Measurements from ENCODE around the gene PCOLCE2.

PCOLCE2 gene

DNA sequence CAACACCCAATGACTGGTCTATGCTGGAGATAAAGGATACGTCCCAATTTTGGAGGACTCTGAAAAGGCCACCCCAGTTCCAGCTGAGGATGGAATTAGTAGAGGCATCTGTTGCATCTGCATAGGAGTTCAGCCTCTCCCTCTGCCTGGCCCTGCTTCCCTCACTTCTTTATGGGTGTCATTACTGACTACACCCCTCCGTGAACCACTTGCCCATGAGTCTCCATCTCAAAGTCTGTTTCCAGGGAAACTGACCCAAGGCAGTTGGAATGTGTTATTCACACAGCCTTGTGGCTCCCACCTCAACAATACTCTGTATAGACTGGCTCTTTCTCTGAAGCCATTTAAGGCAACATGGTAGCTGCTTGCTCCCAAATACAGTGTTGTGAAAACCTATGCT lies 21.4 kb upstream of the PCOLCE2 start:
- in situ Hi-C loops (cut with HindIII; ENCODE audit: low pct_ligation_motif_present, low sequenced_read_pairs): no loop called here
- Histone ChIP-seq H3K27ac (no peak overlapping the region), H3K4me3 (ENCODE audit: low read depth, low read length) (no peak overlapping the region), H3K36me3 (replicated peaks) (no peaks in the 10 kb centered on the region), H3K27me3 (replicated peaks) (no peaks in the 10 kb centered on the region)
- DNase-seq: no peak
- TF ChIP-seq, protein P1, sequence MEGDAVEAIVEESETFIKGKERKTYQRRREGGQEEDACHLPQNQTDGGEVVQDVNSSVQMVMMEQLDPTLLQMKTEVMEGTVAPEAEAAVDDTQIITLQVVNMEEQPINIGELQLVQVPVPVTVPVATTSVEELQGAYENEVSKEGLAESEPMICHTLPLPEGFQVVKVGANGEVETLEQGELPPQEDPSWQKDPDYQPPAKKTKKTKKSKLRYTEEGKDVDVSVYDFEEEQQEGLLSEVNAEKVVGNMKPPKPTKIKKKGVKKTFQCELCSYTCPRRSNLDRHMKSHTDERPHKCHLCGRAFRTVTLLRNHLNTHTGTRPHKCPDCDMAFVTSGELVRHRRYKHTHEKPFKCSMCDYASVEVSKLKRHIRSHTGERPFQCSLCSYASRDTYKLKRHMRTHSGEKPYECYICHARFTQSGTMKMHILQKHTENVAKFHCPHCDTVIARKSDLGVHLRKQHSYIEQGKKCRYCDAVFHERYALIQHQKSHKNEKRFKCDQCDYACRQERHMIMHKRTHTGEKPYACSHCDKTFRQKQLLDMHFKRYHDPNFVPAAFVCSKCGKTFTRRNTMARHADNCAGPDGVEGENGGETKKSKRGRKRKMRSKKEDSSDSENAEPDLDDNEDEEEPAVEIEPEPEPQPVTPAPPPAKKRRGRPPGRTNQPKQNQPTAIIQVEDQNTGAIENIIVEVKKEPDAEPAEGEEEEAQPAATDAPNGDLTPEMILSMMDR (IDR thresholded peaks at IDR 0.05; ENCODE audit: low read depth, low read length, missing control alignments): no peak

- H3K36me3 ChIP-seq (replicated peaks): no peaks in the 10 kb centered on the region
- no peak for DNase-seq
- H3K27me3 ChIP-seq (replicated peaks): no peaks in the 10 kb centered on the region
- in situ Hi-C loops (cut with HindIII; ENCODE audit: low pct_ligation_motif_present, low sequenced_read_pairs): no loop called here
- TF ChIP-seq, protein P1 (IDR thresholded peaks at IDR 0.05; ENCODE audit: low read depth, low read length, missing control alignments): no peak
- H3K4me3 ChIP-seq (ENCODE audit: low read depth, low read length): no peak overlapping the region
- no peak overlapping the region for H3K27ac ChIP-seq
Observed at GRCh38 chr3:142909282-142909681, 20.4 kb upstream of the PCOLCE2 start.

GRCh38 chr3:142907996-142908395 lies 19.1 kb upstream of the PCOLCE2 start:
- in situ Hi-C loops (cut with HindIII; ENCODE audit: low pct_ligation_motif_present, low sequenced_read_pairs): no loop called here
- no peaks in the 10 kb centered on the region for H3K36me3 ChIP-seq (replicated peaks)
- H3K27ac ChIP-seq: no peak overlapping the region
- TF ChIP-seq, protein P1 (IDR thresholded peaks at IDR 0.05; ENCODE audit: low read depth, low read length, missing control alignments): no peak
- H3K27me3 ChIP-seq (replicated peaks): no peaks in the 10 kb centered on the region
- DNase-seq: no peak
- no peak overlapping the region for H3K4me3 ChIP-seq (ENCODE audit: low read depth, low read length)

DNA sequence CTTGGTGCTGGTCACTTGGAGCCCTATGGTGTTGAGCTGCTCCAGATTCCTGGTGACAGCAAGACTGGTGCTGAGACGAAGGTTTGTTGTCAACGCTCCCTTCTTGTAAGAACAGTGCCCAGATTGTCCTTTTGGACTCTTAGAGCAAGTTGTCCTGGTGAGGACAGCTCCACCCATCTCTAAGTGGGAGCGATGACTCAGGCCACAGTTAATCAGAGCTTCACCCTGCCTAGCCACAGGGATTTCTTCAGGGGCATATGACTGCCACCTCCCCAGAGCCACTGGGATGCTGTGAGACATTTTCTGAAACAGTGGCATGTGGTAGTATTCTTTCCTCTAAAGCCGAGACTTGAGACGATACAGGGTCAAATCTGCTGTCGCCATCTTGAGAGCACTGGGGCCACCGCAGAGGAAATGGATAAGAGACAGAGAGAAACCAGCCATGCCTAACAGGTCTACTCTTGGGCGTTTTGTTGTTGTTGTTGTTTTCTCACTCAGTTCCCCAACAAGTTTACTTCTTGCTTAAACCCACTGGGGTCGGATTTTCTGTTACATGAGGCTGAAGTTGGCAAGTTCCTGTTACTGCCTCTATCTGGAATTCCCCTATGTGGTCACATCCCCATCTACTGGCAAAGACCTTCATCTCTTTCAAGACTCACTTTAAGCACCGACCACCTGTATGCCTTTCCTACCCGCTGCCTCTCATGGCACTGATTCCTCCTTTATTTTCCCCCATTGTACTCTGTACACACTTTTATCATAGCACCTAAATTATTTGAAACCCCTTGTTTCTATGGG lies 16.0 kb upstream of the PCOLCE2 start:
- no peak overlapping the region for H3K4me3 ChIP-seq (ENCODE audit: low read depth, low read length)
- TF ChIP-seq, protein P1 (IDR thresholded peaks at IDR 0.05; ENCODE audit: low read depth, low read length, missing control alignments): peak; percentile 41
- no peak overlapping the region for H3K27ac ChIP-seq
- DNase-seq: no peak
- in situ Hi-C loops (cut with HindIII; ENCODE audit: low pct_ligation_motif_present, low sequenced_read_pairs): no loop called here
- H3K27me3 ChIP-seq (replicated peaks): no peaks in the 10 kb centered on the region
- no peaks in the 10 kb centered on the region for H3K36me3 ChIP-seq (replicated peaks)

DNA sequence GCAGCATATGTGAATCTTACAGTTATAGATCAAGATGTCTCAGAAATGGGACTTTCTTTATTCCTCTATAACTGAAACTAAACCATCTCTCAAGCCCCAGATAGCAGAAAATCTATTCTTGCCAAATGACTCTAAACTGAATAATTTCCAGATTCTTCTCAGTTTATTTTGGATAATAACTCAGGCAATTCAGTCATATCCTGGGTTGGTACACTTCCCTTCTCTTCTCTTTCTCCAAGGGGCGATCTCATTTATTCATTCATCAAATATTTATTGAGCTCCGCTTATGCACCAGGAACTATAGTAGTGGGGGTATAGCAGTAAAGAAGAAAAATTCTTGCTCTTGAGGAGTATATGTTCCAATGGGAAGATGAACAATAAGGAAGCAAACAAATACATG lies 13.5 kb upstream of the PCOLCE2 start:
- Histone ChIP-seq H3K36me3 (replicated peaks) (no peaks in the 10 kb centered on the region), H3K27ac (no peak overlapping the region), H3K27me3 (replicated peaks) (no peaks in the 10 kb centered on the region), H3K4me3 (ENCODE audit: low read depth, low read length) (no peak overlapping the region)
- TF ChIP-seq, protein P1 (IDR thresholded peaks at IDR 0.05; ENCODE audit: low read depth, low read length, missing control alignments): no peak
- in situ Hi-C loops (cut with HindIII; ENCODE audit: low pct_ligation_motif_present, low sequenced_read_pairs): no loop called here
- no peak for DNase-seq

Measured in brain microvascular endothelial cell (primary cell).